Neuron (in vitro differentiated cells): Measurements from ENCODE around the gene PTPRR.

Source experiments
- H2AFZ ChIP-seq: one replicate; pipeline ENCODE4 v1.6.1; 2013; ENCODE audit warnings: low read depth, mild to moderate bottlenecking, inconsistent platforms, low read length, moderate library complexity
- H3K27me3 ChIP-seq: one replicate; pipeline ENCODE4 v1.6.1; 2013; ENCODE audit warnings: low read length; ENCODE audit not compliant: insufficient read depth
- H3K36me3 ChIP-seq: one replicate; pipeline ENCODE4 v1.6.1; 2013; ENCODE audit warnings: low read length; ENCODE audit not compliant: insufficient read depth
- H3K4me1 ChIP-seq: one replicate; pipeline ENCODE4 v1.6.1; 2013; ENCODE audit warnings: low read length; ENCODE audit not compliant: insufficient read depth
- H3K4me3 ChIP-seq: 2 replicates; pipeline ENCODE4 v1.5.1; 2013; ENCODE audit warnings: mild to moderate bottlenecking, low read length, moderate library complexity
- H3K9me3 ChIP-seq: one replicate; pipeline ENCODE4 v1.6.1; 2013; ENCODE audit warnings: low read length

Gene PTPRR

GRCh38 chr12:70666364-70666763 lies 254.2 kb downstream of the PTPRR start:
- Histone ChIP-seq H3K4me1 (peaks cover 14% of the 10 kb centered on the region), H3K36me3 (no peaks in the 10 kb centered on the region), H3K9me3 (no peaks in the 10 kb centered on the region)

GRCh38 chr12:70664465-70664881 lies 256.1 kb downstream of the PTPRR start:
- Histone ChIP-seq H2AFZ (peak overlapping the region; percentile 75), H3K27me3 (no peaks in the 10 kb centered on the region), H3K9me3 (no peaks in the 10 kb centered on the region), H3K4me3 (peak overlapping the region; percentile 25), H3K4me1 (peaks cover 14% of the 10 kb centered on the region), H3K36me3 (no peaks in the 10 kb centered on the region)

More at GRCh38 chr12:70666364-70666763, 254.2 kb downstream of the PTPRR start:
- Histone ChIP-seq H3K4me3 (no peak overlapping the region), H2AFZ (no peak overlapping the region), H3K27me3 (no peaks in the 10 kb centered on the region)

- H2AFZ ChIP-seq, result peak overlapping the region; percentile 75
- no peaks in the 10 kb centered on the region for H3K9me3 ChIP-seq
- peak overlapping the region; percentile 25 for H3K4me3 ChIP-seq
- H3K4me1 ChIP-seq, result peaks cover 14% of the 10 kb centered on the region
- H3K27me3 ChIP-seq, result no peaks in the 10 kb centered on the region
- no peaks in the 10 kb centered on the region for H3K36me3 ChIP-seq
Observed at GRCh38 chr12:70663838-70664237, 256.7 kb downstream of the PTPRR start.

- no peaks in the 10 kb centered on the region for H3K36me3 ChIP-seq
- H3K9me3 ChIP-seq, result no peaks in the 10 kb centered on the region
- H2AFZ ChIP-seq, result no peak overlapping the region
- no peaks in the 10 kb centered on the region for H3K27me3 ChIP-seq
- peaks cover 14% of the 10 kb centered on the region for H3K4me1 ChIP-seq
- H3K4me3 ChIP-seq, result no peak overlapping the region
Observed at GRCh38 chr12:70661466-70662161, 258.9 kb downstream of the PTPRR start.

DNA sequence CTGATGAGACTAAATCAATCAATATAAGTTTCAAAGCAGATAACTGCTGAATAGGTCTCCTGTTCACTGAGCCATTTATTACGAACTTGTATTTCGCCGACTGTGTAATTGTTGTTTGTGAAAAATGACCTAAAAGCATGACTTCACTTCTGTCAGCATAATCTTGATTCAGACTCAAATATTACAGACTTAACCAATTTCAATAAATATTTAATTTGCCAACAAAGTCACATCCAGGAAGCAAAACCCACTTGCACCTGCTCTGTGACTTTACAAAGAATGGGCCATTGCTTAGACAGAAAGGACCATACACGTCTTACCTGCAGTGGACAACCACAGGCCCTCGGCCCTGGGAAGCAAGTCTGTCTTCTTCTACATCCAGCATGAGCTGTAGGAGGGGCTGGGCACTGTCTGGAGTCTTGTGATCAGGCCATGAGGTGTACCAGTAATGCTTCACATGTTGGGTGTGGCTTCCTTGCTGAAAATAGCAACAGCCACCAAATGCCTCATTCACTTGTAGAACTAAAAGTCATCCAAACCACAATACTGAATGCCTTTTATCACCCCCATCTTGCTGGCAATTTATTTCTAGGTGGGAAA lies 259.8 kb downstream of the PTPRR start:
- H3K9me3 ChIP-seq, result no peaks in the 10 kb centered on the region
- H3K4me1 ChIP-seq, result peaks cover 14% of the 10 kb centered on the region
- H3K36me3 ChIP-seq, result no peaks in the 10 kb centered on the region
- no peaks in the 10 kb centered on the region for H3K27me3 ChIP-seq
- no peak overlapping the region for H2AFZ ChIP-seq
- no peak overlapping the region for H3K4me3 ChIP-seq

- no peak overlapping the region for H2AFZ ChIP-seq
- H3K4me3 ChIP-seq, result no peak overlapping the region
- no peaks in the 10 kb centered on the region for H3K36me3 ChIP-seq
- no peaks in the 10 kb centered on the region for H3K27me3 ChIP-seq
- H3K9me3 ChIP-seq, result no peaks in the 10 kb centered on the region
- H3K4me1 ChIP-seq, result peaks cover 14% of the 10 kb centered on the region
Observed at GRCh38 chr12:70660002-70660604, 260.4 kb downstream of the PTPRR start.

DNA sequence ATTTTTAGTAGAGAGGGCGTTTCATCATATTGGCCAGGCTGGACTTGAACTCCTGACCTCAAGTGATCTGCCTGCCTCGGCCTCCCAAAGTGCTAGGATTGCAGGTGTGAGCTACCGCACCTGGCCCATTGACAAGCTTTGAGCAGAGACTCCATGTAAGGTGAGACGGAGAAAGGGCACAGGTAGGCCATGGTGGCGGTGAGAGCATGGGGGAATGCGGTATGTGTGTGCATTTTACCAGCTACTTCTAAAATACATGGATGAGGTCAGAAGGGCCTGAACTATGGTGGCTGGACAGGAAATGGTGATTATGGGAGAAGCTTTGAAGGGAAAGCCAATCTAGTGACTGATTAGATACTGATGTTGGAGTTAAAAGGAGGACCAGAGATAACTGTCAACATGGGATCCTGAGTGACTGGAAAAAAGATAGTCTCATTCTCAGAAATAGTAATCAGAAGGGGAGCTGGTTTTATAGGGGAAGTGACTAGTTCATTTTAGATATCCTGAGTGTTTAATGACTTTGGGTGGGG lies 261.4 kb downstream of the PTPRR start:
- Histone ChIP-seq H3K4me1 (peaks cover 5% of the 10 kb centered on the region), H3K9me3 (no peaks in the 10 kb centered on the region), H3K36me3 (no peaks in the 10 kb centered on the region), H3K27me3 (no peaks in the 10 kb centered on the region), H2AFZ (no peak overlapping the region), H3K4me3 (no peak overlapping the region)

DNA sequence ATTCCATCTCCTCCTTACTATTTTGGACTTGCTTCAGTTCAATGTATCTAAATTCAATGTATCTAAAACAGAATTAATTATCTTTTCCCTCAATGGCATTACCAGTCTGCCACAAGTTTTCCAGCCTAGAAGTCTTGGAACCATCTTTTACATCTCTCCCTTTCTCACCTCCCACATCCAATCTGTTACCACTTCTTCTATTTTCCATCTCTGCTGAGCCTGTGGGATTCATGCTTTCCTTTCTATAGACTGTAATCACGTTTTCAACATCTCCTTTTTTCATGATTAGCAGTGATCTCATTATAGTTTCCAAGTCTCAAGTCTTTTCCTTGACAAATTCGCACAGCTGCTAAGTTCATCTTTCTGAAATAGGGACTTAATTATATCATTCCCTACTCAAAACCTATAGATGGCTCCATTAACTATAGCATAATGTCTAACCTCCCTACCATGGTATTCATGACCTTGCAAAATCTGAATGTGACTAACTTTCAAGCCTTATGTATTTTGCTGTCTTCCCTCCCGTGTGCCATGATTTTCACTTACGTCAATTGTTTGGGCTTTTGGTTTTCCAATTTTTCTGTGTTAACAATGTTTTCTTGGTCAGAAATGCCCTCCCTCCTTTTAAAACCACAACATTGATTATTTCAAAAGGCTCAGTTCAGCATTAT lies 262.8 kb downstream of the PTPRR start:
- no peaks in the 10 kb centered on the region for H3K36me3 ChIP-seq
- H3K4me1 ChIP-seq, result no peaks in the 10 kb centered on the region
- H3K27me3 ChIP-seq, result no peaks in the 10 kb centered on the region
- H3K4me3 ChIP-seq, result no peak overlapping the region
- no peaks in the 10 kb centered on the region for H3K9me3 ChIP-seq
- no peak overlapping the region for H2AFZ ChIP-seq

- Histone ChIP-seq H3K4me3 (no peak overlapping the region), H3K9me3 (no peaks in the 10 kb centered on the region), H3K27me3 (no peaks in the 10 kb centered on the region), H2AFZ (no peak overlapping the region), H3K36me3 (no peaks in the 10 kb centered on the region), H3K4me1 (no peaks in the 10 kb centered on the region)
Observed at GRCh38 chr12:70652451-70652850, 268.1 kb downstream of the PTPRR start.

DNA sequence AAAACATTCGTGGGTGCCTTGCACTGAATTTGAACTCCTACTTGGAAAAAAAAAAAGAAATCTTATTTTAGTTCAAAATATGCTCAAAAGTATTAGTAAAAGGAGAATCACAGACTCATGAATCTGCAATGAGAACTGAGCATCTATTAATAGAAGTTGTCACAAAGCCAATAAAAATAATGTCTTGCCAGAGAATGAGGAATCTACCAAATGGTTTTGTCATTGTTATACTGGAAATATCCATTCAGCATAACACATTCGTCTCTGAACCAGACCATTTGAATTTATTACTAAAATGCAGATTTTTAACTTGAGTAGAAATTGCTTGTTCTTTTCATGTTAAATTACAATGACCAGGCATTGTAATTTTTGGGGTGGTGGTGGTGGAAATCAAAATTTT lies 271.7 kb downstream of the PTPRR start:
- no peak overlapping the region for H3K4me3 ChIP-seq
- peaks cover 10% of the 10 kb centered on the region for H3K4me1 ChIP-seq
- H3K27me3 ChIP-seq, result no peaks in the 10 kb centered on the region
- no peak overlapping the region for H2AFZ ChIP-seq
- no peaks in the 10 kb centered on the region for H3K36me3 ChIP-seq
- no peaks in the 10 kb centered on the region for H3K9me3 ChIP-seq

DNA sequence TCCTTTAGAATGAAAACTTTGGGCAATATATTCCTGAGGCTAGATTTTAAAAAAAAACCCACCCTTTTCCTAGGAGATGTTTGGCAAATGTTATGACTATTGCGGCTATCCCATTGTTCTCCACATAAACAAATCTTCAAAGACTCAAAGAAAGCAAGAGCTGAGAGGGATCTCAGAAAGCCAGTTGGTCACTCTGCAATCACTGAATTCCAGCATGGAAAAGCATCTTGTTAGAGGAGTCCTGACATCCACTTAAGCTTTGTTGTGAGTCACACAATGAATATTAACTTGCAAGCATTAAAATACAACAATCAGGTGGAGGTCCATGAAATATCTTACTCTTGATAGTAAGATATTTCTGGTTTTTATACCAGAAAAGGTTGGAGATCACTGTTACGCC lies 272.3 kb downstream of the PTPRR start:
- H3K4me3 ChIP-seq, result no peak overlapping the region
- H3K27me3 ChIP-seq, result no peaks in the 10 kb centered on the region
- no peaks in the 10 kb centered on the region for H3K36me3 ChIP-seq
- peaks cover 10% of the 10 kb centered on the region for H3K4me1 ChIP-seq
- no peak overlapping the region for H2AFZ ChIP-seq
- H3K9me3 ChIP-seq, result no peaks in the 10 kb centered on the region

DNA sequence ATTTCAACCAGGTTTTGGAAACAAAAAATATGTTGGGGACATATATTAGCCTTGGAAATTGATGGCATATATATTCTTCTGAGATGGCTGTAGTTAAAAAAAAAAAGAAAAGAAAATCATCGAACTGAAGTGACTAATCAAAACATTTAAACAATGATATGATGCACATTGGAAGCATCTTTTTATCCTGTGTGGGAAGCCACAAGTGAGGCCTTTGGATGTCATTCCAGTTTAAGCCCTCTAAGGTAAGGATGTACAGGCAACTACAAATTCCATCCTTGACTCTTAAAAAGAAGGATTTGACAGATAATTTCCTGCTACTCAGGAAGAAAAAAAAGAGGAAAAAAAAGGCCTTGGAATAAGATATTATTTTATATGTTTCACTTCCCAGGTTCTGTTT lies 273.7 kb downstream of the PTPRR start:
- no peak overlapping the region for H3K4me3 ChIP-seq
- H2AFZ ChIP-seq, result no peak overlapping the region
- no peaks in the 10 kb centered on the region for H3K27me3 ChIP-seq
- peaks cover 10% of the 10 kb centered on the region for H3K4me1 ChIP-seq
- no peaks in the 10 kb centered on the region for H3K9me3 ChIP-seq
- no peaks in the 10 kb centered on the region for H3K36me3 ChIP-seq
